ENCODE results near the gene SYDE2. TPM values are rescaled to one million over a fixed set of nuclear protein-coding genes. Genes with fewer than 3 reads are reported as not detected.
"Not testable (repeated sequence)": the region's sequence is repeated elsewhere in the genome, so short reads cannot be mapped to it uniquely, and the experiment has no call there.

The SYDE2 gene
- total and polyA plus RNA-seq, 2 experiments from 2014 or later = 20.6 to 47.5 TPM

- TF ChIP-seq CTCF (IDR thresholded peaks at IDR 0.05; ENCODE audit: low read depth, low read length) = no peak
- Histone ChIP-seq H3K27ac (no peak overlapping the region), H3K27me3 (no peaks in the 10 kb centered on the region), H3K4me3 (no peak overlapping the region), H3K4me1 (ENCODE audit: low read depth) (no peaks in the 10 kb centered on the region), H3K36me3 (no peaks in the 10 kb centered on the region), H3K9me3 (ENCODE audit: low read depth) (no peaks in the 10 kb centered on the region)
- no peak for DNase-seq (ENCODE audit: low read depth in 1 of 2, low spot score in 1 of 2)
Observed at GRCh38 chr1:85142753-85143152, 58.1 kb downstream of the SYDE2 start.

- not testable (repeated sequence) for H3K27me3 ChIP-seq; H3K4me1 ChIP-seq (ENCODE audit: low read depth); H3K36me3 ChIP-seq; H3K9me3 ChIP-seq (ENCODE audit: low read depth); H3K4me3 ChIP-seq; H3K27ac ChIP-seq; DNase-seq (ENCODE audit: low read depth in 1 of 2, low spot score in 1 of 2)
Observed at GRCh38 chr1:85138439-85138838, 62.4 kb downstream of the SYDE2 start.

GRCh38 chr1:85137660-85138059 lies 63.2 kb downstream of the SYDE2 start:
- TF ChIP-seq CTCF (IDR thresholded peaks at IDR 0.05; ENCODE audit: low read depth, low read length) = no peak
- no peak overlapping the region for H3K4me3 ChIP-seq
- H3K27me3 ChIP-seq = no peaks in the 10 kb centered on the region
- no peaks in the 10 kb centered on the region for H3K4me1 ChIP-seq (ENCODE audit: low read depth)
- H3K9me3 ChIP-seq (ENCODE audit: low read depth) = no peaks in the 10 kb centered on the region
- DNase-seq (ENCODE audit: low read depth in 1 of 2, low spot score in 1 of 2) = no peak
- no peaks in the 10 kb centered on the region for H3K36me3 ChIP-seq
- H3K27ac ChIP-seq = no peak overlapping the region

- no peak for TF ChIP-seq CTCF (IDR thresholded peaks at IDR 0.05; ENCODE audit: low read depth, low read length)
- Histone ChIP-seq H3K9me3 (ENCODE audit: low read depth) (no peaks in the 10 kb centered on the region), H3K4me3 (no peak overlapping the region), H3K27me3 (no peaks in the 10 kb centered on the region), H3K4me1 (ENCODE audit: low read depth) (no peaks in the 10 kb centered on the region), H3K27ac (no peak overlapping the region), H3K36me3 (no peaks in the 10 kb centered on the region)
- DNase-seq (ENCODE audit: low read depth in 1 of 2, low spot score in 1 of 2) = no peak
Observed at GRCh38 chr1:85135392-85135798, 65.4 kb downstream of the SYDE2 start.

GRCh38 chr1:85134583-85135391 lies 66.0 kb downstream of the SYDE2 start:
- peak in 1 of 2 donors; percentile 34 for DNase-seq (ENCODE audit: low read depth in 1 of 2, low spot score in 1 of 2)
- Histone ChIP-seq H3K36me3 (no peaks in the 10 kb centered on the region), H3K4me1 (ENCODE audit: low read depth) (no peaks in the 10 kb centered on the region), H3K4me3 (no peak overlapping the region), H3K9me3 (ENCODE audit: low read depth) (no peaks in the 10 kb centered on the region), H3K27ac (no peak overlapping the region), H3K27me3 (no peaks in the 10 kb centered on the region)
- no peak for TF ChIP-seq CTCF (IDR thresholded peaks at IDR 0.05; ENCODE audit: low read depth, low read length)

GRCh38 chr1:85133565-85134159 lies 67.2 kb downstream of the SYDE2 start:
- no peak for DNase-seq (ENCODE audit: low read depth in 1 of 2, low spot score in 1 of 2)
- Histone ChIP-seq H3K27ac (no peak overlapping the region), H3K9me3 (ENCODE audit: low read depth) (no peaks in the 10 kb centered on the region), H3K36me3 (no peaks in the 10 kb centered on the region), H3K4me3 (no peak overlapping the region), H3K27me3 (no peaks in the 10 kb centered on the region), H3K4me1 (ENCODE audit: low read depth) (no peaks in the 10 kb centered on the region)
- TF ChIP-seq CTCF (IDR thresholded peaks at IDR 0.05; ENCODE audit: low read depth, low read length) = no peak
